ENCODE results near the gene SCN2A. TPM values are rescaled to one million over a fixed set of nuclear protein-coding genes. Genes with fewer than 3 reads are reported as not detected.

The SCN2A gene
- total and polyA plus RNA-seq, 3 donors from 2014 or later = 0.57 to 1.7 (median 1.5) TPM

GRCh38 chr2:165273176-165273575, 34.0 kb downstream of the SCN2A start:
- H3K27me3 ChIP-seq = no peaks in the 10 kb centered on the region
- no peak for TF ChIP-seq CTCF (IDR thresholded peaks at IDR 0.05)
- TF ChIP-seq POLR2A (IDR thresholded peaks at IDR 0.05) = no peak
- no peaks in the 10 kb centered on the region for H3K36me3 ChIP-seq (ENCODE audit: low read depth, missing control alignments)
- no peak for DNase-seq
- no peak overlapping the region for H3K27ac ChIP-seq
- no peak overlapping the region for H3K4me3 ChIP-seq
- no peaks in the 10 kb centered on the region for H3K9me3 ChIP-seq
- intact Hi-C loops (cut with DNase I; ENCODE audit: low total_unique reads) = no loop called here
- H3K4me1 ChIP-seq = no peaks in the 10 kb centered on the region

- Histone ChIP-seq H3K9me3 (no peaks in the 10 kb centered on the region), H3K4me3 (no peak overlapping the region), H3K27ac (no peak overlapping the region), H3K27me3 (no peaks in the 10 kb centered on the region), H3K4me1 (no peaks in the 10 kb centered on the region), H3K36me3 (ENCODE audit: low read depth, missing control alignments) (no peaks in the 10 kb centered on the region)
- TF ChIP-seq POLR2A (IDR thresholded peaks at IDR 0.05) (no peak), CTCF (IDR thresholded peaks at IDR 0.05) (no peak)
- peak; percentile 21 for DNase-seq
- intact Hi-C loops (cut with DNase I; ENCODE audit: low total_unique reads) = no loop called here
- 49 to 55% methylated on average over 5 of the region's 5 CpGs for WGBS, 2 donors
Observed at GRCh38 chr2:165274698-165275097, 35.5 kb downstream of the SCN2A start.

- H3K4me1 ChIP-seq = no peaks in the 10 kb centered on the region
- no peak for DNase-seq
- no peaks in the 10 kb centered on the region for H3K36me3 ChIP-seq (ENCODE audit: low read depth, missing control alignments)
- TF ChIP-seq CTCF (IDR thresholded peaks at IDR 0.05) = no peak
- TF ChIP-seq POLR2A (IDR thresholded peaks at IDR 0.05) = no peak
- no peaks in the 10 kb centered on the region for H3K9me3 ChIP-seq
- WGBS, 2 donors = 95 to 97% methylated on average over 2 of the region's 2 CpGs
- H3K27me3 ChIP-seq = no peaks in the 10 kb centered on the region
- intact Hi-C loops (cut with DNase I; ENCODE audit: low total_unique reads) = no loop called here
- H3K27ac ChIP-seq = no peak overlapping the region
- no peak overlapping the region for H3K4me3 ChIP-seq
Observed at GRCh38 chr2:165275932-165276331, 36.7 kb downstream of the SCN2A start.

GRCh38 chr2:165277295-165277694, 38.1 kb downstream of the SCN2A start:
- intact Hi-C loops (cut with DNase I; ENCODE audit: low total_unique reads) = no loop called here
- Histone ChIP-seq H3K36me3 (ENCODE audit: low read depth, missing control alignments) (no peaks in the 10 kb centered on the region), H3K27ac (no peak overlapping the region), H3K4me3 (no peak overlapping the region), H3K27me3 (no peaks in the 10 kb centered on the region), H3K9me3 (no peaks in the 10 kb centered on the region), H3K4me1 (no peaks in the 10 kb centered on the region)
- TF ChIP-seq CTCF (IDR thresholded peaks at IDR 0.05) (no peak), POLR2A (IDR thresholded peaks at IDR 0.05) (no peak)
- DNase-seq = no peak

- intact Hi-C loops (cut with DNase I; ENCODE audit: low total_unique reads) = no loop called here
- H3K36me3 ChIP-seq (ENCODE audit: low read depth, missing control alignments) = no peaks in the 10 kb centered on the region
- TF ChIP-seq CTCF (IDR thresholded peaks at IDR 0.05) = no peak
- TF ChIP-seq POLR2A (IDR thresholded peaks at IDR 0.05) = no peak
- H3K4me1 ChIP-seq = no peaks in the 10 kb centered on the region
- 72 to 73% methylated on average over 5 of the region's 5 CpGs for WGBS, 2 donors
- no peak for DNase-seq
- H3K27me3 ChIP-seq = no peaks in the 10 kb centered on the region
- H3K27ac ChIP-seq = no peak overlapping the region
- H3K4me3 ChIP-seq = no peak overlapping the region
- H3K9me3 ChIP-seq = no peaks in the 10 kb centered on the region
Observed at GRCh38 chr2:165277860-165278656, 38.8 kb downstream of the SCN2A start.

Measured in testis (tissue), 3 donors.